SH-SY5Y (cell line): ENCODE results near the gene CPZ.

ENCODE experiments used
- GATA2 ChIP-seq: IDR thresholded peaks from 2 replicates; pipeline ENCODE4 v1.6.1; 2011; ENCODE audit warnings: mild to moderate bottlenecking, low read depth, low read length
- GATA3 ChIP-seq: IDR thresholded peaks from 2 replicates; pipeline ENCODE4 v1.6.1; 2011; ENCODE audit warnings: low read depth, mild to moderate bottlenecking, low read length, moderate library complexity

Gene CPZ

DNA sequence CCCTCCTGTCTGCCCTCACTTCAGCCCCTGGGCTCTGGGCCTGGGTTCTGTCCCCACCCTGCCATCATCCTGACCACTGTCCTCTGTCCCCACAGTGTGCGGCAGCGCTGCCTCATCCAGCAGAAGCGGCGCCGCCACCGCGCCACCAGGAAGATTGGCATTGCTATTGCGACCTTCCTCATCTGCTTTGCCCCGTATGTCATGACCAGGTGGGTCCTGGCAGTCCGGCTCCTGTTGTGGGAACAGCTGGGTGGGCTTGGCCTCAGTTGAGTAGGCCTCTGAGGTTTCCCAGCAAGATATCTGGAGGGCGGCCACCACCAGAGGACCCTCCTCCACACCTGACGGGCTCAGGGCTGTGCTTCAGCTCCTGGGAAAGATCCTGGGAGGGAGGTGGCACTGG lies 10.1 kb upstream of the CPZ start:
- no peak for TF ChIP-seq GATA3
- no peak for TF ChIP-seq GATA2

DNA sequence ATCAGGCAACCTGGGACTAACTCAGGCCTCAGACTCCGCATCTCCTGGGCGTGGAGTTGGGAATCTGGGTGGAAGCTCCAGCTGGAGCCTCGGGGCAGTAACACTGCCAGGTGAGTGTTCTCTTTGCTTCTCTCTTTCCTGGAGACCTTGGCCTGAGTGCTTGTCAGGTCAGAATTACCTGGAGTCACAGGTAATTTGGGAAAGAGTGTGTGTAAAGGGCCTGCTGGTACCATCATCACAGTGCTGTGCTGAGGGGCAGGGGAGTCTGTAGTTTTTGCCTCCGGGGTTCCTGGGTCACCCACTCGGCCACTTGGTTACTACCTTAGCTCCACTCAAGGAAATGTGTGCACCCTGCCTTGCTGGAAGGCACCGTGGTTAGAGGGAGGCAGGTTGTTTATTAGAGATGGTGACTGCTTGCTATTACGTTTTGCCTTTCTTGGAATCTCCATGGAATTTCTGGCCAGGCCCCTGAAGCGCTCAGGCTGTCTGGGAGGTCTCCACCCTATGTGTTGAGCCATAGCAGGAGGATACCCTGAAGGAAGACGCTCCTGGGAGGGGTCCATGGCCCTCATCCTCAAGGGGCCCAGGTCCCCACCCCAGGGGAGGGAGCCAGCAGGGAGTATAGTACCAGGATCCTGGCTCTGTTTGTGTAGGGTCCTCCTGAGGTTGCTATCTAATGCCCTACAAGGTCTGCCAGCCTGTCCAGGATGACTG lies 9.5 kb upstream of the CPZ start:
- TF ChIP-seq GATA3 (no peak), GATA2 (no peak)

- TF ChIP-seq GATA3 = no peak
- TF ChIP-seq GATA2 = no peak
These were observed 8.9 kb upstream of the CPZ start for GRCh38 chr4:8583655-8584025.

- TF ChIP-seq GATA2 (no peak), GATA3 (no peak)
These were observed 7.4 kb upstream of the CPZ start for GRCh38 chr4:8585186-8585585.

DNA sequence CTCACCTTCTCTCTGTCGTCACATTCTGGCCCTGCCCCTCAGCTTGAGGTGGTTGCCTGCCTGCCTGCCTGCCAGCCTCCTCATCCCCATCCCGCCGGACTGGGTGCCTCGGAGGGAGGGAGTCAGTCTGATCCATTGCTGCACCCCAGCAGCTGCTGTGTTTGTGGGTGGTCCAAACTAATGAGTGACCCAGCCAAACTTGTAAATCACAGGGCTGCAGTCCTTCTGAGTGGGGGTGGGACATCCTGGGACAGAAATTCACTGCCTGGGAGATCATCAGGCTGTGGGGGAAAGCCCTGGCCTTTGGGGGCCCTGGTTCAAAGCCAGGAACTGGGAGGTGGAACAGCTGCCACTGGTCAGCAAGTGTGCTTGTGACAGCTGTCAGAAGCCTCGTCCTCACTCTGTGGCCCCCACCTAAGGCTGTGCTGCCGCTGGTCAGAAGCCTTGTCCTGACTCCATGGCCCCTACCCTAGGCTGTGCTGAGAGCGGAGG lies 6.8 kb upstream of the CPZ start:
- TF ChIP-seq GATA3 = no peak
- no peak for TF ChIP-seq GATA2

GRCh38 chr4:8586246-8586645 lies 6.3 kb upstream of the CPZ start:
- TF ChIP-seq GATA2 (no peak), GATA3 (no peak)

- TF ChIP-seq GATA2 (no peak), GATA3 (no peak)
These were observed 5.7 kb upstream of the CPZ start for GRCh38 chr4:8586671-8587468.

GRCh38 chr4:8587469-8588195 lies 4.9 kb upstream of the CPZ start:
- TF ChIP-seq GATA3 = no peak
- TF ChIP-seq GATA2 = no peak

DNA sequence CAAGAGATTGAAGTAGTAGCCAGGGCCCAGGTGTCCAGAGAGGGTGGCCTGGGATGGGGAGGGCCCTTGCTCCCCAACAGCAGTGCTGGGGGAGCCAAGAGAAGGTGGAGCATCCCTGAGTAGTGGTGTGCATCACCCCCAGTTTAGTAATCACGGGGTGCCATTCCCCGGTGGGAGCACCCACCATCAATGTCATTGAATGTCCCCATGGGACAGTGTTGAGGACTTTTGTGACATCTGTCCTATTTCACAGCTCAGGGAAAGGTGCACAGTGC lies 4.4 kb upstream of the CPZ start:
- no peak for TF ChIP-seq GATA3
- no peak for TF ChIP-seq GATA2

DNA sequence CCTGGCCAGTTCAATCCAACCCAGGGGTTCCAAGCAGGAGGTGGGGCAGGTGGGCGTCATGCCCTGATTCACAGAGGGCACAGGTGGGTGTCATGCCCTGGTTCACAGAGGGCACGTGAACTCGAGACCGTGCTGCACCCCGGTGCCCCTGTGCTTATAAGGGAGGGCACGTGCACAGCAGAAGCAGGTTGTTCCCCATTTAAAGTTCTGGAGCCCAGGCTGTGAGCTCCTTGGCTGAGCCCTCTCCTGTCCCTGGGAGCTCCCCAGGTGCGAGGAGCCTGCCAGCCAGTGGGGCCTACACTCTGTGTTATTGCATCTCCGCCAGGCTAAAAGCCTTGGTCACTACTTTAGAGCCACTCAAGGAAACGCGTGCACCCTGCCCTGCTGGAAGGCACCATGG lies 3.2 kb upstream of the CPZ start:
- TF ChIP-seq GATA3 (no peak), GATA2 (no peak)

DNA sequence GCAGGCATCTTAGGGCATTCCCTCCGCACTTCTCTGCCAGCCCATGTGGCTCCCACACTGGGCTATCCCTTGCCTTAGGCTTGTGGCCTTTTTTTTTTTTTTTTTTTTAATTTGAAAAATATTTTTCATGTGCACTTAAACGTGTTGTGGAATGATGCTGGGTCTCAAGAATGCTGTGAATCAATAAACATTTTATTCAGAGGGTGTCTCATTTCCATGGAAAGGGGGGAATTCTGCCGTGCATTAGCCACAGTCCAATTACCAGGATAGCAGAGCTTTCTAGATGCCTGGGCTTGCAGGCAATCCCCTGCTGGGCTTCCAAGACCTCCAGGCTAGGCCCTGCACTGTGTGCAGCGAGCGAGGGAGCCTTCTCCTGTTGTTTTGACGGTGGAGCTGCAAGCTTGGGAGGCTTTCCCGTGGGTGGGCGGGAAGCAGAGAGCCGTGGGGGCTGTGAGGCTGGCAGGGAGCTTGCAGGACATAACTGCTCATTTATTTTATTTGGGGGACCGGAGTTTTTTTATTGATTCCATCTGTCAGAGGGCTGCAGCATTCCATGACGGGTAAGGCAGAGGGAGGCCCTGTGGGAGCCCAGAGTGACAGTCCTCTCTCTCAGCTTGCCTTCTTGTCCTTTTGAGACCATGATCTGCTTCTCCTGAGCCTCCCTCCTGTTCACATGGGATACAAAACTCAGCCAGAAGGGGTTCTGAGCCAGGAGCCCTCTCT lies 2.6 kb upstream of the CPZ start:
- TF ChIP-seq GATA2 (no peak), GATA3 (no peak)

GRCh38 chr4:8590546-8590880 lies 2.1 kb upstream of the CPZ start:
- TF ChIP-seq GATA3 = no peak
- TF ChIP-seq GATA2 = no peak

- TF ChIP-seq GATA2 (no peak), GATA3 (no peak)
These were observed 1.5 kb upstream of the CPZ start for GRCh38 chr4:8591114-8591513.
